Body of pancreas (tissue), 4 donors: ENCODE data around the gene FGD5.

Experiments used
- POLR2A ChIP-seq, 3 donors: fragments of 450-650 bp; IDR thresholded peaks; one replicate each; pipeline ENCODE4 v1.6.1; 2016; ENCODE audit warnings: antibody characterized with exemption in 3 of 3, mild to moderate bottlenecking in 2 of 3
- TF ChIP-seq, protein P1 (sequence below), 7 experiments: fragments of 450-650 bp in 4 of 7; fragments of 200-600 bp in 3 of 7; sonication (generic) in 3 of 7; IDR thresholded peaks; one replicate each; pipeline ENCODE4 v1.5.1; 2016 to 2019; ENCODE audit warnings: antibody characterized with exemption in 7 of 7

DNA sequence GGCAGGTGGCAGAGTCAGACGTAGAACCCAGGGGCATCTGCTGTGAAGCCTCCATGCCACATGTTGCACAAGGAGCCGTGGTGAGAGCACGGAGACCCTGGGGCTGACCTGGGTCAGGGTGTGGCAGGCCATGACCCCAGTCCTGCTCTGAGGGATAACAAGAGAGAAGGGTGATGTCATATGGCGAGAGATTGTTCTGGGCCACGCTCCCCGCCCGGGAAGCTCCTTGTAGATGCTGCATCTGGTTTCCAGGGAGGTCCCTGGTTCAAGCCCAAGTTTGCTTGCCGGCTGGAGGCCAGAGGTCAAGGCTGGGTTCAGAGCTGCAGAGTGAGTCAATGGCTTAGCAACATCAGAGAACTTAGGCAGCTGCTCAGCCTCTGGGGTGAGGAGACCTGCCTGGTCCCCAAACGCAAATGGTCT lies 17.3 kb downstream of the FGD5 start:
- TF ChIP-seq, protein P1, sequence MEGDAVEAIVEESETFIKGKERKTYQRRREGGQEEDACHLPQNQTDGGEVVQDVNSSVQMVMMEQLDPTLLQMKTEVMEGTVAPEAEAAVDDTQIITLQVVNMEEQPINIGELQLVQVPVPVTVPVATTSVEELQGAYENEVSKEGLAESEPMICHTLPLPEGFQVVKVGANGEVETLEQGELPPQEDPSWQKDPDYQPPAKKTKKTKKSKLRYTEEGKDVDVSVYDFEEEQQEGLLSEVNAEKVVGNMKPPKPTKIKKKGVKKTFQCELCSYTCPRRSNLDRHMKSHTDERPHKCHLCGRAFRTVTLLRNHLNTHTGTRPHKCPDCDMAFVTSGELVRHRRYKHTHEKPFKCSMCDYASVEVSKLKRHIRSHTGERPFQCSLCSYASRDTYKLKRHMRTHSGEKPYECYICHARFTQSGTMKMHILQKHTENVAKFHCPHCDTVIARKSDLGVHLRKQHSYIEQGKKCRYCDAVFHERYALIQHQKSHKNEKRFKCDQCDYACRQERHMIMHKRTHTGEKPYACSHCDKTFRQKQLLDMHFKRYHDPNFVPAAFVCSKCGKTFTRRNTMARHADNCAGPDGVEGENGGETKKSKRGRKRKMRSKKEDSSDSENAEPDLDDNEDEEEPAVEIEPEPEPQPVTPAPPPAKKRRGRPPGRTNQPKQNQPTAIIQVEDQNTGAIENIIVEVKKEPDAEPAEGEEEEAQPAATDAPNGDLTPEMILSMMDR (IDR thresholded peaks at IDR 0.05): no peak
- TF ChIP-seq POLR2A (IDR thresholded peaks at IDR 0.05): no peak
